GM19099 (cell line): Measurements from ENCODE around the gene PIKFYVE.

ENCODE experiments used
- POLR2A ChIP-seq: IDR thresholded peaks from 3 replicates; pipeline ENCODE4 v1.6.1; 2011; ENCODE audit warnings: low read depth; ENCODE audit not compliant: insufficient read length; ENCODE audit errors: extremely low read depth

Gene PIKFYVE

GRCh38 chr2:208320686-208321085 lies 54.6 kb downstream of the PIKFYVE start:
- TF ChIP-seq POLR2A, result no peak

- no peak for TF ChIP-seq POLR2A
These were observed 60.0 kb downstream of the PIKFYVE start for GRCh38 chr2:208326016-208326415.

GRCh38 chr2:208329485-208329884 lies 63.4 kb downstream of the PIKFYVE start:
- TF ChIP-seq POLR2A, result no peak

- no peak for TF ChIP-seq POLR2A
These were observed 68.2 kb downstream of the PIKFYVE start for GRCh38 chr2:208334230-208334629.

GRCh38 chr2:208346756-208347155 lies 80.7 kb downstream of the PIKFYVE start:
- TF ChIP-seq POLR2A, result no peak

- no peak for TF ChIP-seq POLR2A
These were observed 84.6 kb downstream of the PIKFYVE start for GRCh38 chr2:208350610-208351009.

- TF ChIP-seq POLR2A, result no peak
These were observed 86.9 kb downstream of the PIKFYVE start for GRCh38 chr2:208352644-208353567.

GRCh38 chr2:208354964-208355381 lies 88.9 kb downstream of the PIKFYVE start:
- no peak for TF ChIP-seq POLR2A

GRCh38 chr2:208356846-208357574 lies 91.0 kb downstream of the PIKFYVE start:
- no peak for TF ChIP-seq POLR2A

- no peak for TF ChIP-seq POLR2A
These were observed 92.9 kb downstream of the PIKFYVE start for GRCh38 chr2:208358758-208359631.

- no peak for TF ChIP-seq POLR2A
These were observed 93.6 kb downstream of the PIKFYVE start for GRCh38 chr2:208359632-208359986.

- no peak for TF ChIP-seq POLR2A
These were observed 94.4 kb downstream of the PIKFYVE start for GRCh38 chr2:208360259-208361076.

GRCh38 chr2:208361077-208361441 lies 95.0 kb downstream of the PIKFYVE start:
- TF ChIP-seq POLR2A, result no peak

- no peak for TF ChIP-seq POLR2A
These were observed 97.4 kb downstream of the PIKFYVE start for GRCh38 chr2:208363485-208363884.
